H1 (cell line): ENCODE data around the gene BTBD3. TPM values are rescaled to one million over a fixed set of nuclear protein-coding genes. Genes with fewer than 3 reads are reported as not detected.

ENCODE experiments used
- CTCF ChIA-PET: fragments of 300-600 bp; sonication (Branson Sonifier 250); formaldehyde crosslinking; loops from one replicate; lab custom pipeline; 2021; ENCODE audit not compliant: partially characterized antibody; lab: Charles Lee
- POLR2A ChIA-PET: fragments of 300-600 bp; sonication (Branson Sonifier 250); formaldehyde crosslinking; loops from one replicate; lab custom pipeline; 2021; ENCODE audit warnings: inconsistent platforms; ENCODE audit not compliant: partially characterized antibody; lab: Charles Lee
- DNase-seq, 2 experiments: peaks; one replicate each; pipeline versions ENCODE4 v3.0.0 to v3.0.0-alpha.2; 2010 to 2022; ENCODE audit warnings: low spot score in 2 of 2, low read depth in 1 of 2, mixed read lengths in 1 of 2
- FAIRE-seq: peaks from 2 replicates; lab custom pipeline; 2011; peaks lifted over from hg19 to GRCh38; lab: Jason Lieb, UNC
- H2AFZ ChIP-seq: 2 replicates; pipeline ENCODE4 v1.8.1; 2012; ENCODE audit warnings: low read length, inconsistent platforms
- H2AK5ac ChIP-seq: 2 replicates; pipeline ENCODE4 v1.6.1; 2013; ENCODE audit warnings: low read depth, low read length
- H2BK120ac ChIP-seq: replicated peaks from 2 replicates; pipeline ENCODE3; 2013; ENCODE audit warnings: low read depth, low read length, inconsistent platforms
- H2BK12ac ChIP-seq: 2 replicates; pipeline ENCODE4 v1.6.1; 2013; ENCODE audit warnings: low read depth, low read length
- H2BK15ac ChIP-seq: 2 replicates; pipeline ENCODE4 v1.6.1; 2013; ENCODE audit warnings: low read length
- H2BK20ac ChIP-seq: 2 replicates; pipeline ENCODE4 v1.6.1; 2013; ENCODE audit warnings: low read length
- H2BK5ac ChIP-seq: 2 replicates; pipeline ENCODE4 v1.6.1; 2013; ENCODE audit warnings: low read depth, low read length
- H3K14ac ChIP-seq: 2 replicates; pipeline ENCODE4 v1.6.1; 2013; ENCODE audit warnings: inconsistent platforms; ENCODE audit not compliant: insufficient read length
- H3K18ac ChIP-seq: 2 replicates; pipeline ENCODE4 v1.6.1; 2013; ENCODE audit warnings: low read length; ENCODE audit errors: extremely low read depth
- H3K23ac ChIP-seq: 2 replicates; pipeline ENCODE4 v1.6.1; 2013; ENCODE audit warnings: inconsistent platforms; ENCODE audit not compliant: insufficient read length
- H3K23me2 ChIP-seq: 2 replicates; pipeline ENCODE4 v1.6.1; 2013; ENCODE audit warnings: low read depth, low read length
- H3K27ac ChIP-seq: 2 replicates; pipeline ENCODE4 v1.6.1; 2011; ENCODE audit warnings: low read depth, low read length, inconsistent platforms
- H3K27me3 ChIP-seq, 4 experiments: replicated peaks in 1 of 4; 1 replicate in 1 of 4; 2 replicates in 3 of 4; pipeline versions ENCODE4 v1.6.1 to v1.8.1; 2011 to 2013; ENCODE audit warnings: low read length in 3 of 4, mild to moderate bottlenecking in 3 of 4, inconsistent platforms in 2 of 4, mixed read lengths in 2 of 4, moderate library complexity in 1 of 4; ENCODE audit not compliant: control insufficient read depth in 3 of 4, insufficient read depth in 3 of 4; ENCODE audit errors: extremely low read depth in 1 of 4
- H3K36me3 ChIP-seq, 4 experiments: 2 replicates each; pipeline versions ENCODE4 v1.6.1 to v1.8.1; 2011 to 2013; ENCODE audit warnings: mild to moderate bottlenecking in 4 of 4, low read length in 3 of 4, moderate library complexity in 2 of 4, control low read depth in 1 of 4, inconsistent platforms in 1 of 4; ENCODE audit not compliant: insufficient read depth in 4 of 4, control insufficient read depth in 2 of 4
- H3K4ac ChIP-seq: replicated peaks from 2 replicates; pipeline ENCODE3; 2013; ENCODE audit warnings: low read length, low read depth, mixed read lengths, inconsistent platforms; ENCODE audit not compliant: insufficient read length
- H3K4me1 ChIP-seq, 4 experiments: replicated peaks in 1 of 4; 1 replicate in 1 of 4; 2 replicates in 3 of 4; pipeline versions ENCODE4 v1.6.1 to v1.8.1; 2011 to 2013; ENCODE audit warnings: low read length in 3 of 4, inconsistent platforms in 2 of 4, mixed read lengths in 1 of 4; ENCODE audit not compliant: insufficient read depth in 4 of 4, control insufficient read depth in 3 of 4
- H3K4me2 ChIP-seq, 2 experiments: 2 replicates each; pipeline versions ENCODE4 v1.6.1 to v1.8.1; 2011 to 2013; ENCODE audit warnings: low read depth in 2 of 2, low read length in 2 of 2, control low read depth in 1 of 2, inconsistent platforms in 1 of 2, mild to moderate bottlenecking in 1 of 2; ENCODE audit not compliant: insufficient read depth in 1 of 2
- H3K4me3 ChIP-seq, 4 experiments: fragments of 200-600, 300-600 bp in 1 of 4; sonication (generic), shearing (Covaris generic), sonication (Bioruptor Twin) in 1 of 4; 2 replicates each; pipeline versions ENCODE4 v1.5.1 to v1.8.1; 2011 to 2016; ENCODE audit warnings: low read length in 4 of 4, low read depth in 3 of 4, control low read depth in 2 of 4, inconsistent platforms in 2 of 4, mild to moderate bottlenecking in 2 of 4, mixed read lengths in 1 of 4, moderate library complexity in 1 of 4; ENCODE audit not compliant: insufficient read depth in 2 of 4; ENCODE audit errors: extremely low read depth in 1 of 4
- H3K56ac ChIP-seq: replicated peaks from 2 replicates; pipeline ENCODE3; 2013; ENCODE audit warnings: low read depth, mild to moderate bottlenecking, mixed read lengths, low read length, inconsistent platforms; ENCODE audit not compliant: insufficient read length
- H3K79me1 ChIP-seq: 2 replicates; pipeline ENCODE4 v1.6.1; 2013; ENCODE audit warnings: low read depth, low read length, control low read depth
- H3K79me2 ChIP-seq, 2 experiments: 2 replicates each; pipeline versions ENCODE4 v1.6.1 to v1.8.1; 2012 to 2013; ENCODE audit warnings: low read length in 2 of 2, mild to moderate bottlenecking in 2 of 2, inconsistent platforms in 1 of 2; ENCODE audit not compliant: insufficient read depth in 2 of 2, control insufficient read depth in 1 of 2
- H3K9ac ChIP-seq, 4 experiments: replicated peaks in 1 of 4; 1 replicate in 1 of 4; 2 replicates in 3 of 4; pipeline versions ENCODE4 v1.6.1 to v1.8.1; 2011 to 2013; ENCODE audit warnings: low read depth in 3 of 4, low read length in 3 of 4, control low read depth in 2 of 4, mild to moderate bottlenecking in 2 of 4, moderate library complexity in 2 of 4, inconsistent platforms in 1 of 4; ENCODE audit errors: extremely low read depth in 1 of 4
- H3K9me3 ChIP-seq, 2 experiments: 2 replicates each; pipeline versions ENCODE4 v1.6.1 to v1.8.1; 2012 to 2013; ENCODE audit warnings: mild to moderate bottlenecking in 2 of 2, moderate library complexity in 2 of 2, control low read depth in 1 of 2, inconsistent platforms in 1 of 2, low read depth in 1 of 2, low read length in 1 of 2, mixed read lengths in 1 of 2; ENCODE audit not compliant: insufficient read depth in 2 of 2
- H4K20me1 ChIP-seq, 2 experiments: replicated peaks in 1 of 2; 2 replicates each; pipeline versions ENCODE3 to v1.8.1; 2011 to 2013; ENCODE audit warnings: inconsistent platforms in 2 of 2, low read length in 2 of 2, mild to moderate bottlenecking in 1 of 2; ENCODE audit not compliant: insufficient read depth in 2 of 2, control insufficient read depth in 1 of 2
- H4K5ac ChIP-seq: 2 replicates; pipeline ENCODE4 v1.6.1; 2013; ENCODE audit warnings: low read length, low read depth, mixed read lengths, inconsistent platforms; ENCODE audit not compliant: insufficient read length
- H4K8ac ChIP-seq: 2 replicates; pipeline ENCODE4 v1.8.0; 2013; ENCODE audit warnings: mild to moderate bottlenecking, moderate library complexity, low read length, inconsistent platforms; ENCODE audit not compliant: insufficient read depth; ENCODE audit errors: extremely low read depth
- H4K91ac ChIP-seq: replicated peaks from 2 replicates; pipeline ENCODE3; 2013; ENCODE audit warnings: low read length, mixed read lengths, inconsistent platforms; ENCODE audit not compliant: insufficient read length
- CBX5 ChIP-seq: fragments of 300-800, 300-1000 bp; sonication (generic); IDR thresholded peaks from 2 replicates; pipeline ENCODE4 v1.7.1; 2016; ENCODE audit warnings: antibody characterized with exemption, low read length, low read depth
- CHD2 ChIP-seq: IDR thresholded peaks from 2 replicates; pipeline ENCODE4 v1.6.1; 2012; ENCODE audit warnings: low read length, improper control_type of control experiment
- JUND ChIP-seq: IDR thresholded peaks from 2 replicates; pipeline ENCODE4 v1.6.1; 2011; ENCODE audit warnings: mild to moderate bottlenecking, improper control_type of control experiment, low read length
- SP1 ChIP-seq: IDR thresholded peaks from 2 replicates; pipeline ENCODE4 v1.6.1; 2011; ENCODE audit warnings: low read depth, low read length
- polyA plus RNA-seq, 7 experiments: library from polyadenylated mRNA; depleted of rRNA in 3 of 7; stranded (reverse) in 5 of 7; unstranded in 2 of 7; fragments of >200 nt in 5 of 7; fragments of 200-250 nt in 2 of 7; gene quantifications; 1 replicate in 5 of 7; 2 replicates in 1 of 7; 4 replicates in 1 of 7; pipeline versions ENCODE4 v1.2.1 to v1.2.3, GENCODE V29; 2011 to 2013; ENCODE audit warnings: missing spikeins in 2 of 7, mixed read lengths in 2 of 7
- total RNA-seq: library from RNA; stranded (reverse); fragmentation: NEBNext Ultra II Directional; extraction: Animal tissue kit (Norgen Biotek cat#: 25700); gene quantifications from 2 replicates; pipeline ENCODE4 v1.2.1, GENCODE V29; 2021

BTBD3 gene
- total and polyA plus RNA-seq, 2 of the 8 experiments (the other 6 are each of a cell fraction or from before 2014, with no cell fraction given): 36.7 to 45.5 TPM

DNA sequence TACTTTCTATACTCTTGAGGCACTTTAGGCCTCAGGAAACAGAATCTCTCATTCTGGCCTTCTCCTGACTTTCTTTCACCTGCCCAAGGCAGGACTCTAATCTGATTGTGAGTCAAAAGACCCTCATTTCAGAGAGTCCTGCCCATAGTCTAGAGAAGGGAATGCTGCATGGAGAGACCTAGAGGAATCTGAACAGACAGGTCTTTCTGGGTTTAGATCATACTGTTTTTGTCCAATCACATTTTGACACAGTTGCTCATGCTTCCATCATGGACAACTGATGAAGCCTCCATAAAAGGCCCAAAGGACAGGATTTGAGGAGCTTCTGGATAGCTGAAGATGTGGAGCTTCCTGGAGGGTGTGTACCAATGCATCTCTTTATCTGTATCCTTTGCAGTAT is 48.1 kb upstream of the BTBD3 start:
- ChIA-PET CTCF (interaction anchor here (0.5 to 2.1 kb wide), 2 partner anchors 40 to 43 kb away, joined by 4 to 5 read pairs; no protein-coding TSS in a partner anchor), POLR2A (no interaction called here)
- Histone ChIP-seq H3K14ac (no peak overlapping the region), H2AFZ (no peak overlapping the region), H3K4me2 (no peak overlapping the region), H3K4ac (no peak overlapping the region), H3K18ac (no peak overlapping the region), H3K36me3 (no peaks in the 10 kb centered on the region), H2BK5ac (no peak overlapping the region), H3K27me3 (no peaks in the 10 kb centered on the region), H3K4me3 (no peak overlapping the region), H3K23ac (no peak overlapping the region), H4K91ac (no peak overlapping the region), H3K56ac (no peak overlapping the region), H4K5ac (no peak overlapping the region), H3K9ac (no peak overlapping the region), H3K23me2 (no peaks in the 10 kb centered on the region), H3K79me1 (no peaks in the 10 kb centered on the region), H2BK12ac (no peak overlapping the region), H3K9me3 (no peaks in the 10 kb centered on the region), H2BK20ac (no peak overlapping the region), H4K20me1 (no peaks in the 10 kb centered on the region), H2BK15ac (no peak overlapping the region), H3K4me1 (no peaks in the 10 kb centered on the region), H2AK5ac (no peak overlapping the region), H3K27ac (no peak overlapping the region), H3K79me2 (no peaks in the 10 kb centered on the region), H4K8ac (no peak overlapping the region), H2BK120ac (no peak overlapping the region)
- FAIRE-seq: no peak
- DNase-seq: no peak
- TF ChIP-seq SP1: no peak
- no peak for TF ChIP-seq JUND
- TF ChIP-seq CBX5: no peak
- TF ChIP-seq CHD2: no peak
